ENCODE results near the gene STK24. TPM values are rescaled to one million over a fixed set of nuclear protein-coding genes. Genes with fewer than 3 reads are reported as not detected.

STK24 gene
- total and polyA plus RNA-seq, 2 donors (not counting 1 experiment from before 2014, with no cell fraction given) = 53.2 to 73.1 TPM

- H3K4me3 ChIP-seq (replicated peaks in 1 of 4; ENCODE audit: control extremely low read depth in 1 of 4, insufficient read depth in 1 of 4, low read depth in 3 of 4, low read length in 4 of 4) = no peak overlapping the region
- no peak overlapping the region for H3K9ac ChIP-seq (ENCODE audit: insufficient read depth, low read length)
- H3K36me3 ChIP-seq (ENCODE audit: control insufficient read depth, insufficient read depth, low read length) = no peaks in the 10 kb centered on the region
- no peaks in the 10 kb centered on the region for H3K9me3 ChIP-seq (ENCODE audit: control insufficient read depth, insufficient read depth, low read depth, low read length)
- TF ChIP-seq CTCF (conservative IDR thresholded peaks at IDR 0.05 in 1 of 2, IDR thresholded peaks at IDR 0.05 in 1 of 2; ENCODE audit: low read depth in 1 of 2, low read length in 2 of 2) = no peak
- TF ChIP-seq EZH2 (IDR thresholded peaks at IDR 0.05; ENCODE audit: low read length, missing control alignments) = no peak
- peaks cover 6% of the 10 kb centered on the region for H3K79me2 ChIP-seq (ENCODE audit: control insufficient read depth, insufficient read depth, low read length)
- H3K4me1 ChIP-seq (ENCODE audit: control insufficient read depth, extremely low read depth, insufficient read depth, low read length) = peaks cover 25% of the 10 kb centered on the region
- no peak overlapping the region for H3K27ac ChIP-seq (ENCODE audit: insufficient read depth, low read length)
- no peak overlapping the region for H3K4me2 ChIP-seq (ENCODE audit: extremely low read depth, insufficient read depth, low read length)
- no peaks in the 10 kb centered on the region for H3K27me3 ChIP-seq (ENCODE audit: control insufficient read depth, insufficient read depth, low read length)
- DNase-seq (ENCODE audit: low read depth in 2 of 2) = no peak
- no peak overlapping the region for H2AFZ ChIP-seq (ENCODE audit: low read length)
- H4K20me1 ChIP-seq (ENCODE audit: control insufficient read depth, extremely low read depth, insufficient read depth, low read length) = no peaks in the 10 kb centered on the region
These were observed 4.5 kb upstream of the STK24 start for GRCh38 chr13:98581381-98581780.

GRCh38 chr13:98580420-98580819 lies 3.5 kb upstream of the STK24 start:
- no peak overlapping the region for H3K4me3 ChIP-seq (replicated peaks in 1 of 4; ENCODE audit: control extremely low read depth in 1 of 4, insufficient read depth in 1 of 4, low read depth in 3 of 4, low read length in 4 of 4)
- H3K27me3 ChIP-seq (ENCODE audit: control insufficient read depth, insufficient read depth, low read length) = no peaks in the 10 kb centered on the region
- H4K20me1 ChIP-seq (ENCODE audit: control insufficient read depth, extremely low read depth, insufficient read depth, low read length) = no peaks in the 10 kb centered on the region
- H3K36me3 ChIP-seq (ENCODE audit: control insufficient read depth, insufficient read depth, low read length) = no peaks in the 10 kb centered on the region
- no peak overlapping the region for H3K4me2 ChIP-seq (ENCODE audit: extremely low read depth, insufficient read depth, low read length)
- no peak for DNase-seq (ENCODE audit: low read depth in 2 of 2)
- peaks cover 25% of the 10 kb centered on the region for H3K4me1 ChIP-seq (ENCODE audit: control insufficient read depth, extremely low read depth, insufficient read depth, low read length)
- no peaks in the 10 kb centered on the region for H3K9me3 ChIP-seq (ENCODE audit: control insufficient read depth, insufficient read depth, low read depth, low read length)
- H3K27ac ChIP-seq (ENCODE audit: insufficient read depth, low read length) = no peak overlapping the region
- TF ChIP-seq EZH2 (IDR thresholded peaks at IDR 0.05; ENCODE audit: low read length, missing control alignments) = no peak
- no peak overlapping the region for H3K9ac ChIP-seq (ENCODE audit: insufficient read depth, low read length)
- H2AFZ ChIP-seq (ENCODE audit: low read length) = no peak overlapping the region
- H3K79me2 ChIP-seq (ENCODE audit: control insufficient read depth, insufficient read depth, low read length) = peaks cover 16% of the 10 kb centered on the region

- peaks cover 41% of the 10 kb centered on the region for H3K79me2 ChIP-seq (ENCODE audit: control insufficient read depth, insufficient read depth, low read length)
- TF ChIP-seq EZH2 (IDR thresholded peaks at IDR 0.05; ENCODE audit: low read length, missing control alignments) (no peak), CTCF (conservative IDR thresholded peaks at IDR 0.05 in 1 of 2, IDR thresholded peaks at IDR 0.05 in 1 of 2; ENCODE audit: low read depth in 1 of 2, low read length in 2 of 2) (no peak)
These were observed 954 bp upstream of the STK24 start for GRCh38 chr13:98577836-98578285.

More at GRCh38 chr13:98577836-98578285, 954 bp upstream of the STK24 start:
- Histone ChIP-seq H3K27me3 (ENCODE audit: control insufficient read depth, insufficient read depth, low read length) (no peaks in the 10 kb centered on the region), H4K20me1 (ENCODE audit: control insufficient read depth, extremely low read depth, insufficient read depth, low read length) (no peaks in the 10 kb centered on the region), H3K27ac (ENCODE audit: insufficient read depth, low read length) (peak overlapping the region; percentile 95), H3K4me2 (ENCODE audit: extremely low read depth, insufficient read depth, low read length) (peak overlapping the region; percentile 99), H3K36me3 (ENCODE audit: control insufficient read depth, insufficient read depth, low read length) (no peaks in the 10 kb centered on the region), H3K9ac (ENCODE audit: insufficient read depth, low read length) (peak overlapping the region; percentile 96), H2AFZ (ENCODE audit: low read length) (peak overlapping the region; percentile 72), H3K4me3 (replicated peaks in 1 of 4; ENCODE audit: control extremely low read depth in 1 of 4, insufficient read depth in 1 of 4, low read depth in 3 of 4, low read length in 4 of 4) (peak overlapping the region; percentile 65 to 73 (median 70)), H3K9me3 (ENCODE audit: control insufficient read depth, insufficient read depth, low read depth, low read length) (no peaks in the 10 kb centered on the region), H3K4me1 (ENCODE audit: control insufficient read depth, extremely low read depth, insufficient read depth, low read length) (peaks cover 22% of the 10 kb centered on the region)
- DNase-seq (ENCODE audit: low read depth in 2 of 2) = no peak
